SH-SY5Y (cell line): ENCODE data around the gene YAP1.

ENCODE experiments used
- GATA2 ChIP-seq: IDR thresholded peaks from 2 replicates; pipeline ENCODE4 v1.6.1; 2011; ENCODE audit warnings: mild to moderate bottlenecking, low read depth, low read length
- GATA3 ChIP-seq: IDR thresholded peaks from 2 replicates; pipeline ENCODE4 v1.6.1; 2011; ENCODE audit warnings: low read depth, mild to moderate bottlenecking, low read length, moderate library complexity

Gene YAP1

GRCh38 chr11:102229510-102230123, 119.4 kb downstream of the YAP1 start:
- TF ChIP-seq GATA3 (no peak), GATA2 (no peak)

- TF ChIP-seq GATA3 (no peak), GATA2 (no peak)
Observed at GRCh38 chr11:102230186-102230585, 119.9 kb downstream of the YAP1 start.

- TF ChIP-seq GATA3 (no peak), GATA2 (no peak)
Observed at GRCh38 chr11:102230911-102231310, 120.7 kb downstream of the YAP1 start.

- TF ChIP-seq GATA2, result no peak
- no peak for TF ChIP-seq GATA3
Observed at GRCh38 chr11:102234779-102235439, 124.7 kb downstream of the YAP1 start.

- TF ChIP-seq GATA2 (no peak), GATA3 (no peak)
Observed at GRCh38 chr11:102237096-102237735, 127.0 kb downstream of the YAP1 start.

GRCh38 chr11:102238391-102238821, 128.2 kb downstream of the YAP1 start:
- TF ChIP-seq GATA2 (no peak), GATA3 (no peak)

GRCh38 chr11:102239448-102239847, 129.2 kb downstream of the YAP1 start:
- no peak for TF ChIP-seq GATA3

- TF ChIP-seq GATA2 (no peak), GATA3 (no peak)
Observed at GRCh38 chr11:102239911-102240310, 129.7 kb downstream of the YAP1 start.

- TF ChIP-seq GATA2 (no peak), GATA3 (no peak)
Observed at GRCh38 chr11:102240502-102240901, 130.3 kb downstream of the YAP1 start.

- TF ChIP-seq GATA3 (no peak), GATA2 (no peak)
Observed at GRCh38 chr11:102241026-102241425, 130.8 kb downstream of the YAP1 start.

- TF ChIP-seq GATA3, result no peak
- no peak for TF ChIP-seq GATA2
Observed at GRCh38 chr11:102243399-102243884, 133.2 kb downstream of the YAP1 start.

- no peak for TF ChIP-seq GATA2
- TF ChIP-seq GATA3, result no peak
Observed at GRCh38 chr11:102244681-102245409, 134.6 kb downstream of the YAP1 start.

- TF ChIP-seq GATA3, result no peak
- no peak for TF ChIP-seq GATA2
Observed at GRCh38 chr11:102251423-102251822, 141.2 kb downstream of the YAP1 start.

GRCh38 chr11:102252339-102252891, 142.2 kb downstream of the YAP1 start:
- TF ChIP-seq GATA2 (no peak), GATA3 (no peak)
